Endothelial cell of coronary artery (primary cell): Measurements from ENCODE around the gene CEP290. TPM values are rescaled to one million over a fixed set of nuclear protein-coding genes. Genes with fewer than 3 reads are reported as not detected.

Source experiments
- total RNA-seq: library from RNA; depleted of rRNA; stranded (reverse); fragments of >200 nt; gene quantifications from 2 replicates; pipeline ENCODE4 v1.2.3, GENCODE V29; 2014

CEP290 gene
- 6.7 and 14.0 TPM in 2 replicates for total RNA-seq

DNA sequence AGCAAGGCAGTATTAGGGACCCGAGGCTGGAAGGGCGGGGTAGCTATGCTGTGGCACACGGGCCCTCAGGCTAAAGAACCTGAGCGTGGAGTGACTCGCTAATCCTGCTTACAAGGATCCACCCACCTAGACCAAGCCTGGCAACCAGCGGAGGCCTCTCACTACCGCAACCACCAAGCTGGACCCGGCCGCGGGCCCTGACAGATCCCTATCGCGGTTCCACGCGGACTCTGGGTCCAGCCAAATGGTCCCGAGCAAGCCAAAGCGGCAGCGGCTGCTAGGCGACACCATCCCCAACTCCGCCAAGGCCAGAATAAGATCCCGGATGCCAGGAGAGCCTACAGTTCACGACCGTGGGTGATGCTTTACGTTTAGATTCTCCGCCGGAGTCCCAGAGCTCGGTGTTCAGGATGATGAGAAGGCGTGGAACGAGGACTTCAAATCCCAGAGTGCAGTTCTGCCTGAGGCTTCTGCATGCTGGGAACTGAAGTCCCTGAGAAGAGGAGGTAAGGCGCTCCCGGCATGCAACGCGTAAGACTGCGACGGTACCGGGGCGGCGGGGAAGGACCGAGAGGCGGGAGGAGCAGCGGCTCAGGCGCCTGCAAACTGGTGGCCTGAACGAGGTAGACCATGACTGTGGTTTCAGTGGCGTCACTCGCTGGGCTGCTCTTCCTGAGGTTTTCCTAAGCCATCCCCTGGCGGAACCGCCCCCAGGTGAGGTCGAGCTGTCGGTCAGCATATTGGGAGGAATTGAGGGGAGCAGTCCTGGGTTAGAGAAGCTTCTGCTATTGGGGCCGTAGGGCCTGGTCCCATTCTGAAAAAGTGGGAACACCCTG is at the start of gene CEP290, which contains the start of gene TMTC3:
Gene CEP290, minus strand, starts transcription at position 315 of the 836 bp plus-strand sequence. CDS start 781 bp downstream, outside the sequence.
Gene TMTC3, plus strand, starts transcription at position 534 of the 836 bp plus-strand sequence. CDS start 6,009 bp downstream, outside the sequence.

GRCh38 chr12:88029093-88029665 is 112.7 kb downstream of the CEP290 start, which contains the start of gene C12orf50:
Gene C12orf50, minus strand, starts transcription at chr12:88029401. Its CDS starts 2,439 bp downstream, at chr12:88026962.

Other genes with a start within 250 kb of the CEP290 start
- gene C12orf50, start 112.7 kb downstream of the CEP290 start, total RNA-seq = 0.09 TPM in 1 of 2 replicates, not detected in the other
- gene TMTC3, start 219 bp upstream of the CEP290 start, total RNA-seq = 30.0 and 37.3 TPM in 2 replicates